ENCODE results near the gene SMPX.

The SMPX gene

DNA sequence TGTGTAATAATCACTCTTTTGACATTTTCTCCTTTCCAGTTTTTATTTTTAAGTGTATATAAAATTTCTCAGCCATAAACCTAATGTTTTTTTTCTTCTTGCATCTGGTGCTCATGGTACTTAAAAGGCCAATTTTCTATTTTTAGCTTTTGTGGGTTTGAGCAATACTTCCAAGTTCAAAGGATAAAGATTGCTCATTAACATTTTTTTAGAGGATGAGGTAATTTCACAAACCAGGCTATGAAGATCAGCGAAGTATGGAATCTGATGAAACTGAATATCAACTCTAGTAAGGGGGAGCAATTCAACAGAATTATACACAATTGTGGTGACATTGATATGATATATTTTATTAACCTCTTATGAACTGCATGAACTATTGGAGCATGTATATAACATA, 74.0 kb downstream of the SMPX start:
- Histone ChIP-seq H3K9ac (ENCODE audit: low read length) (no peak overlapping the region), H4K20me1 (ENCODE audit: insufficient read depth, low read length) (no peaks in the 10 kb centered on the region), H3K36me3 (ENCODE audit: insufficient read depth, low read length) (no peaks in the 10 kb centered on the region), H3K9me2 (ENCODE audit: low read depth, low read length) (no peaks in the 10 kb centered on the region), H3K79me2 (ENCODE audit: insufficient read depth, low read length) (no peaks in the 10 kb centered on the region), H3K4me3 (ENCODE audit: low read depth, low read length, poor library complexity, severe bottlenecking) (no peak overlapping the region), H3K4me2 (ENCODE audit: low read length) (no peak overlapping the region), H3K9me3 (ENCODE audit: low read length) (no peaks in the 10 kb centered on the region), H3K27me3 (ENCODE audit: insufficient read depth, low read length) (no peaks in the 10 kb centered on the region), H2AFZ (ENCODE audit: low read length) (no peak overlapping the region), H3F3A (ENCODE audit: insufficient read depth, low read length) (no peaks in the 10 kb centered on the region), H3K27ac (ENCODE audit: low read depth, low read length, poor library complexity, severe bottlenecking) (no peak overlapping the region), H3K4me1 (ENCODE audit: insufficient read depth, low read length, severe bottlenecking) (no peaks in the 10 kb centered on the region)
- no peak for TF ChIP-seq EZH2 (IDR thresholded peaks at IDR 0.05; ENCODE audit: borderline replicate concordance, low read length)
- TF ChIP-seq, protein P1, sequence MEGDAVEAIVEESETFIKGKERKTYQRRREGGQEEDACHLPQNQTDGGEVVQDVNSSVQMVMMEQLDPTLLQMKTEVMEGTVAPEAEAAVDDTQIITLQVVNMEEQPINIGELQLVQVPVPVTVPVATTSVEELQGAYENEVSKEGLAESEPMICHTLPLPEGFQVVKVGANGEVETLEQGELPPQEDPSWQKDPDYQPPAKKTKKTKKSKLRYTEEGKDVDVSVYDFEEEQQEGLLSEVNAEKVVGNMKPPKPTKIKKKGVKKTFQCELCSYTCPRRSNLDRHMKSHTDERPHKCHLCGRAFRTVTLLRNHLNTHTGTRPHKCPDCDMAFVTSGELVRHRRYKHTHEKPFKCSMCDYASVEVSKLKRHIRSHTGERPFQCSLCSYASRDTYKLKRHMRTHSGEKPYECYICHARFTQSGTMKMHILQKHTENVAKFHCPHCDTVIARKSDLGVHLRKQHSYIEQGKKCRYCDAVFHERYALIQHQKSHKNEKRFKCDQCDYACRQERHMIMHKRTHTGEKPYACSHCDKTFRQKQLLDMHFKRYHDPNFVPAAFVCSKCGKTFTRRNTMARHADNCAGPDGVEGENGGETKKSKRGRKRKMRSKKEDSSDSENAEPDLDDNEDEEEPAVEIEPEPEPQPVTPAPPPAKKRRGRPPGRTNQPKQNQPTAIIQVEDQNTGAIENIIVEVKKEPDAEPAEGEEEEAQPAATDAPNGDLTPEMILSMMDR (IDR thresholded peaks at IDR 0.05; ENCODE audit: low read length), result no peak

DNA sequence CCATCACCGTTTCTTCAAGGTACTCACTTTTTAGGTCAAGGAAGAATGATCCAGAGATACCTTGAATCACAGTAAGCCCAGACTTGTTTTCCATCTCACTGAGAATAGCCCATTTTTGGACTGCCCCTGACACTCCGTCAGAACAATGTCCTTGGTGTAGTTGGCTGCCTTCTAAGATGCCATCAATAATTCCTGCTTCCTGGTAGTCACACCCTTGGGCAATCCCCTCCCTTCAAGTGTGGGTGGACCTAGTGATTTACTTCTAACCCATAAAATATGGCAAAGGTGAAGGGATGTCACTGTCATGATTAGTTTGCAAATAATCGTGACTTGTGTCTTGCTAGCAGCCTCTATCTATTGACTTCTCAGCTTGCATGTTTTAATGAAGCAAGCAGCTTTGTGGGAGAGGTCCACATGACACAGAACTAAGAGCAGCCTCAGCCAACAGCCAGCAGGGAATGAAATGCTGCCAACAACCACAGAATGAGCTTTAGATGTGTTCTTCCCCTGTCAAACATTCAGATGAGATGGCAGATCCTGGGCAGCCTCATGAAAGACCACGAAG, 79.8 kb downstream of the SMPX start:
- H3K27me3 ChIP-seq (ENCODE audit: insufficient read depth, low read length), result no peaks in the 10 kb centered on the region
- H3K36me3 ChIP-seq (ENCODE audit: insufficient read depth, low read length), result no peaks in the 10 kb centered on the region
- H2AFZ ChIP-seq (ENCODE audit: low read length), result no peak overlapping the region
- no peaks in the 10 kb centered on the region for H3F3A ChIP-seq (ENCODE audit: insufficient read depth, low read length)
- H3K9me3 ChIP-seq (ENCODE audit: low read length), result no peaks in the 10 kb centered on the region
- H3K79me2 ChIP-seq (ENCODE audit: insufficient read depth, low read length), result no peaks in the 10 kb centered on the region
- no peak overlapping the region for H3K9ac ChIP-seq (ENCODE audit: low read length)
- H4K20me1 ChIP-seq (ENCODE audit: insufficient read depth, low read length), result no peaks in the 10 kb centered on the region
- no peak for TF ChIP-seq EZH2 (IDR thresholded peaks at IDR 0.05; ENCODE audit: borderline replicate concordance, low read length)
- TF ChIP-seq, protein P1 (IDR thresholded peaks at IDR 0.05; ENCODE audit: low read length), result no peak
- H3K4me2 ChIP-seq (ENCODE audit: low read length), result no peak overlapping the region
- H3K4me1 ChIP-seq (ENCODE audit: insufficient read depth, low read length, severe bottlenecking), result no peaks in the 10 kb centered on the region
- H3K9me2 ChIP-seq (ENCODE audit: low read depth, low read length), result no peaks in the 10 kb centered on the region
- no peak overlapping the region for H3K27ac ChIP-seq (ENCODE audit: low read depth, low read length, poor library complexity, severe bottlenecking)
- no peak overlapping the region for H3K4me3 ChIP-seq (ENCODE audit: low read depth, low read length, poor library complexity, severe bottlenecking)

DNA sequence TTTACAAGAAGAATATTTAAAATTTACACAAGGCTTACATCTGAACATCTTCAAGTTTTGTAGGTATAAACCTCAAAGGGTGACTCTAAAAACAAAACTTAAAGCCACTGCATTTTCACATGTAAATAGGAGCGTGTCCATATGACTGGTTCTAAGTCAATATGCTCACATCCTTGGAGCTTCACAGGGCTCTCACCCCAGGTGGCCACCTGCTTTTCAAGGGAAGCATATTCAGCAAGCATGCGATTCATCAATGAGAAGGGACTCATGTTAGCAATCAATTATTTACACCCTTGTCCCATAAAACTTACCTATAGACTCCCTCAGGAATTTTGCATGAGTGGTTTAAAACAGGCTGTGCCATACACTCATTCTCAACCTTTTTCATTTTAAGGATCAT, 82.0 kb downstream of the SMPX start:
- H3K27ac ChIP-seq (ENCODE audit: low read depth, low read length, poor library complexity, severe bottlenecking), result no peak overlapping the region
- H3K9ac ChIP-seq (ENCODE audit: low read length), result no peak overlapping the region
- no peaks in the 10 kb centered on the region for H3K27me3 ChIP-seq (ENCODE audit: insufficient read depth, low read length)
- no peaks in the 10 kb centered on the region for H4K20me1 ChIP-seq (ENCODE audit: insufficient read depth, low read length)
- H3F3A ChIP-seq (ENCODE audit: insufficient read depth, low read length), result no peaks in the 10 kb centered on the region
- no peaks in the 10 kb centered on the region for H3K9me2 ChIP-seq (ENCODE audit: low read depth, low read length)
- H3K4me1 ChIP-seq (ENCODE audit: insufficient read depth, low read length, severe bottlenecking), result no peaks in the 10 kb centered on the region
- no peaks in the 10 kb centered on the region for H3K9me3 ChIP-seq (ENCODE audit: low read length)
- no peak overlapping the region for H3K4me2 ChIP-seq (ENCODE audit: low read length)
- H2AFZ ChIP-seq (ENCODE audit: low read length), result no peak overlapping the region
- no peaks in the 10 kb centered on the region for H3K79me2 ChIP-seq (ENCODE audit: insufficient read depth, low read length)
- TF ChIP-seq, protein P1 (IDR thresholded peaks at IDR 0.05; ENCODE audit: low read length), result no peak
- TF ChIP-seq EZH2 (IDR thresholded peaks at IDR 0.05; ENCODE audit: borderline replicate concordance, low read length), result no peak
- H3K4me3 ChIP-seq (ENCODE audit: low read depth, low read length, poor library complexity, severe bottlenecking), result no peak overlapping the region
- H3K36me3 ChIP-seq (ENCODE audit: insufficient read depth, low read length), result no peaks in the 10 kb centered on the region

Data from OCI-LY1 (cell line).